Effector memory CD4-positive, alpha-beta T cell (primary cell): ENCODE data around the gene STAB1.

Experiments
- DNase-seq, 3 donors: peaks; one replicate each; pipeline ENCODE4 v3.0.0-alpha.2; 2020
- H3K27ac ChIP-seq: 2 replicates; pipeline ENCODE4 v1.7.0; 2013; ENCODE audit warnings: mild to moderate bottlenecking, low read length, moderate library complexity; ENCODE audit not compliant: insufficient read depth, poor library complexity, severe bottlenecking
- H3K27me3 ChIP-seq: replicated peaks from 2 replicates; pipeline ENCODE4 v1.7.0; 2013; ENCODE audit warnings: mild to moderate bottlenecking, low read length; ENCODE audit not compliant: insufficient read depth, control insufficient read depth, poor library complexity, severe bottlenecking
- H3K36me3 ChIP-seq: 2 replicates; pipeline ENCODE4 v1.7.0; 2013; ENCODE audit warnings: mild to moderate bottlenecking, low read length, moderate library complexity; ENCODE audit not compliant: control insufficient read depth, insufficient read depth
- H3K4me1 ChIP-seq: 2 replicates; pipeline ENCODE4 v1.7.0; 2013; ENCODE audit warnings: low read length, mild to moderate bottlenecking; ENCODE audit not compliant: control insufficient read depth, insufficient read depth, poor library complexity, severe bottlenecking
- H3K4me3 ChIP-seq: 2 replicates; pipeline ENCODE4 v1.7.0; 2013; ENCODE audit warnings: low read length, low read depth, mild to moderate bottlenecking; ENCODE audit not compliant: insufficient read depth, poor library complexity, severe bottlenecking
- H3K9me3 ChIP-seq: 2 replicates; pipeline ENCODE4 v1.7.0; 2013; ENCODE audit warnings: mild to moderate bottlenecking, low read length, moderate library complexity; ENCODE audit not compliant: control insufficient read depth

The STAB1 gene

DNA sequence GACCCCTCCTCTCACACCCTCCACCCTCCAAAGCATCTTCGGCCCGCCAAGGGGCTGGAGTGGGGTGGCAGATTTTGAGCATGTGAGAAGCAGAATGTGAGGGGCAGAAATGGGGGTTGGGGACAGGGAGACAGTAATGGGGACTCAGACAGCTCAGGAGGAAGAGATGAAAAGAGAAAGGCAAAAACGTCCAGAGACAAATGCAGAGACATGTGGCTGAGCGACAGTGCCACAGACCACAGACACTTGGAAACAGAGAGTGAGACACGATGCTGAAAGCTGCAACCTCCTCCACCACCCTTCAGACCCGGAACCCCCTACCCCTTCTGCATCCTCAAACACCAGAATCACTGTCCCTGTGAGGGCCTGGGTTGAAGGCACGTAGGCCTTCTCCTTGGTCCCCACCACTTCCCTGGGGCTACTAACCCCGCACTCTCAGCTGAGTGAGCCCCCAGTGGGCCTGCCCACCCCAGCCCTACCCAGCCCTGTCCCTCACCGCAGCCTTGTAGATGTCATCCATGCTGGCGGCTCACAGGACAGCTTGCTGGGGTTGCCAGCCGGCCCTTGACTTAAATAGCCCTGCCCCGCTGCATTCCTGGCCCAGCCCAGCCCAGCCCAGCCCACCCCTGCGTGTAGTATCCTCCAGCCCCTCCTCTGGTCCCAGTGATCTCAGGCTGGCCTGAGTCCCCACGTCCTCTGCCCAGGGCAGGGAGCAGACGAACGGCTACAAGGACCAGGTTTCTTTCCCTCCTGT lies 41.5 kb upstream of the STAB1 start, which contains the start of gene TNNC1:
TSS of gene TNNC1 (minus strand) at position 546 of the 754 bp plus-strand sequence. CDS start at position 520, 26 bp downstream.
- no peaks in the 10 kb centered on the region for H3K27me3 ChIP-seq
- H3K36me3 ChIP-seq = peaks cover 10% of the 10 kb centered on the region
- H3K4me3 ChIP-seq = peak within 1 kb of the TSS; percentile 47
- H3K9me3 ChIP-seq = no peaks in the 10 kb centered on the region
- H3K4me1 ChIP-seq = peaks cover 27% of the 10 kb centered on the region
- DNase-seq = no peak
- peak within 1 kb of the TSS; percentile 88 for H3K27ac ChIP-seq

DNA sequence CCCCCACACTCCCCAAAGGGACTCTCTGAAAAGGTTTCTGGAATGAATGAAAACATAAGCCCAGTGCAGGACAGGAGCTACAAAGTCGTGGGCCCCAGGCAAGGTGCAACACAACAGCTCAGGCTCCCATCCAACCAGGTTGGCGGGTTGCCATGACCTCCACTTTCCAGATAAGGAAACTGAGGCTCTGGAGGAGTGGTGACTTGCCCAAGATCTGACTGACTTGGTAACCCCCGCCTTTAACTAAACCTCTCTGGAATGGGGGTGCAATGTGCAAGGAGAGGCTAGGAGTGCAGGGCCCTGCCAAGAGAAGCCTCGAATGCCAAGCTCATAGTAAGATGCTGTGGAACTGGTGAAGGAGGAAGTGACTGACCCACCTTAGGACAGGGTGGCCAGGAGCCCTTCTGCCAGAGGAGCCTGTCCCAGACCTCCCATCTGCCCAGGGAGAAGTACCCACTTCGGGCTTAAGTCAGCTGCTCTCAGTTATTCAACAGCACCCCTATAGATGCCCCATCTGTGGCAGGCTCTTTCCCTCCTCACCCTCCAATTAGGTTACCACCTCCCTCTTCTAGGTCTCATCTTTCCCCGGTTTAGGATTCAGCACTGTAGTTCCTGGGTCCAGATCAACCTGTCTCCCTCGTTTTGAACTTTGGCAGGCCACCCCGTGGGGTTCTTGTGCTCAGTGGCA lies 40.7 kb upstream of the STAB1 start:
- peak overlapping the region; percentile 47 for H3K4me3 ChIP-seq
- DNase-seq = no peak
- peaks cover 17% of the 10 kb centered on the region for H3K36me3 ChIP-seq
- no peaks in the 10 kb centered on the region for H3K27me3 ChIP-seq
- H3K9me3 ChIP-seq = no peaks in the 10 kb centered on the region
- peak overlapping the region; percentile 88 for H3K27ac ChIP-seq
- peaks cover 27% of the 10 kb centered on the region for H3K4me1 ChIP-seq

- DNase-seq = no peak
- Histone ChIP-seq H3K4me1 (peaks cover 27% of the 10 kb centered on the region), H3K4me3 (peak overlapping the region; percentile 47), H3K36me3 (peaks cover 18% of the 10 kb centered on the region), H3K27me3 (no peaks in the 10 kb centered on the region), H3K27ac (peak overlapping the region; percentile 88), H3K9me3 (no peaks in the 10 kb centered on the region)
Observed at GRCh38 chr3:52454938-52455282, 40.2 kb upstream of the STAB1 start.

- no peaks in the 10 kb centered on the region for H3K9me3 ChIP-seq
- peak; percentile 91 to 95 (median 93) for DNase-seq
- H3K36me3 ChIP-seq = peaks cover 19% of the 10 kb centered on the region
- H3K27ac ChIP-seq = peak within 1 kb of the TSS; percentile 91
- no peaks in the 10 kb centered on the region for H3K27me3 ChIP-seq
- H3K4me1 ChIP-seq = peaks cover 27% of the 10 kb centered on the region
- peak within 1 kb of the TSS; percentile 97 for H3K4me3 ChIP-seq
Observed at GRCh38 chr3:52455283-52456168, 39.6 kb upstream of the STAB1 start, which contains the start of gene NISCH. Gene NISCH, plus strand, starts transcription at chr3:52455604. Its CDS starts 38 bp downstream, at chr3:52455642.

DNA sequence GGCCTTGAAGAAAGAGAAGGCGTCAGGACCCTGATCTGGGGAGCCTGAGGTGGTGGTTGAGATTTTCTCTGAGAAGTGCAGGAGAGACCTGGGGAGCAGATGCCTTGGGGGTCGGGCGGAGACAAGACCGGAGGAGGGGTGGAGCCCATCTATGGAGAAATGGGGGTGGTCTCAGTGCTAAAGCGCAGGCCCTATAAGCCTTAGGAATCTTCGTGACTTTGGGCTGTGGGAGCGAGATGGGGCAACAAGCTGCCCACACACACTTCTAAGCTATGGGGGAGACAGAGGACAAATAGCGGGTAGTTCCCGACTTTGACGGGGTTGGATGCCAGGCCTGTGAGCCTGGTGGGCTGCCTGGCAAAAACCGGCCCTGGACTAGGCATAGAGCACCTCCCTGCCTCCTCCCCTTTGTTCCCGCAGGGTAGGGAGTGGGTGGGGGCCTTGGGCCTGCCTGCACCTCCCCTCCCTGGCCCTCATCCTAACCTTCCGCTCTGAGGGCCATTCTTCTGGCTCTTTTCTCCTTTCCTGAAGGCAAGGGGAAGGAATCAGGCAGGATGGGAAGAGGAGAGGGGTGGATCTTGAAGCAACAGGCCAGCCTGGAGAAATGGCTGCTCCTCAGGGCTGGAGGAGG lies 38.9 kb upstream of the STAB1 start:
- H3K4me3 ChIP-seq = peak overlapping the region; percentile 97
- peaks cover 27% of the 10 kb centered on the region for H3K36me3 ChIP-seq
- no peak for DNase-seq
- H3K4me1 ChIP-seq = peaks cover 27% of the 10 kb centered on the region
- H3K9me3 ChIP-seq = no peaks in the 10 kb centered on the region
- peak overlapping the region; percentile 91 for H3K27ac ChIP-seq
- H3K27me3 ChIP-seq = no peaks in the 10 kb centered on the region

DNA sequence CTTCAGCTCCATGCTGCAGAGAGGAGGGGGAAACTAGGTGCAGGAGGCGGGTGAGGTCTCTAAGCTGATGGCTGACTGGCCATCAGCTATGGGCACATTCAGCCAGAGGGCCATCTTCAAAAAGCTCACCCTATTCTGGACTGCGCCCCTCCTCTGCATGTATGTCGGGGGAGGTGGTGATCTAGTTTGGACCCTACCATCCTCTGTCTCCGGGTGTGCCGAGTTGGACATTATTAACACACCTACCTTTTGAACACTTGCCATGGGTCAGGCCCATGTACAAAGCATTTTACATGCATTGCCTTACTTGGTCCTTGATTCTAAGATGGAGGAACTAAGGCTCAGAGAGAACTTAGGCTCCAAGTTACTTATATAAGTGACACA lies 38.3 kb upstream of the STAB1 start:
- Histone ChIP-seq H3K36me3 (peaks cover 28% of the 10 kb centered on the region), H3K4me3 (no peak overlapping the region), H3K4me1 (peaks cover 27% of the 10 kb centered on the region), H3K27me3 (no peaks in the 10 kb centered on the region), H3K27ac (peak overlapping the region; percentile 91), H3K9me3 (no peaks in the 10 kb centered on the region)
- DNase-seq = no peak

- no peak for DNase-seq
- Histone ChIP-seq H3K4me3 (no peak overlapping the region), H3K4me1 (peaks cover 27% of the 10 kb centered on the region), H3K27me3 (no peaks in the 10 kb centered on the region), H3K9me3 (no peaks in the 10 kb centered on the region), H3K36me3 (peaks cover 28% of the 10 kb centered on the region), H3K27ac (no peak overlapping the region)
Observed at GRCh38 chr3:52458031-52458760, 36.9 kb upstream of the STAB1 start.

DNA sequence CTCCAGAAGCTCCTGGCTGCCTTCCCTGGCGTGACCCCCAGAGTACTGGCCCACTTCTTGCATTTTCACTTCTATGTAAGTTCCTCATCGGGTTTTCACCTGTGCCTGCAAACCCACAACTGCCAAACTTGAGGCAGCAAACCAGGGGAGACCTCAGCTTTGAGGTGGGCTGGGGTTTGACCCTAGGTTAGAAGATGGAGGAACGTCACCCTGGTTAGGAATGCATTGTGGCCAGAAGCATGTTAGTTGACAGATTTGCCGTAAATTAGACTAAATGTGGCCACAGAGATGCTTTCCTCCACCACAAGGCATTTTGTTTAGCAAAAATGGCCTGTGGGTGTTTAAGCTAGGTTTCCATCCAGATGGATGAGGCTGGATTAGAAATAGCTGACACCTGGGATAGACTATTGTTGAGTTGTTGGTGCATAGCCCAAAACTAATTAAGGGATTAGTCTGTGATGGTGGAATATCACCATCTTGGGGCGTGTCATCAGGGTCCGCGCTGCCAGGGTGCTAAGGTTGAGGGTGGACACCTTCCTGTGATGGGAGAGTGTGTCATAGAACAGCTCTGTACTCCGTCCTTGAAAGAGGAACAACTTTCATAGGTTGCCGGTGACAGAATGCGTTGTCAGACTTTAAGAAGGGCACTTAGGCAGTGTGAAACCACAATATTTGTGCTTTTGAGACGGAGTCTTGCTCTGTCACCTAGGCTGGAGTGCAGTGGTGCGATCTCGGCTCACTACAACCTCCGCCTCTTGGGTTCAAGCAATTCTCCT lies 36.2 kb upstream of the STAB1 start:
- peaks cover 23% of the 10 kb centered on the region for H3K4me1 ChIP-seq
- no peaks in the 10 kb centered on the region for H3K9me3 ChIP-seq
- H3K27me3 ChIP-seq = no peaks in the 10 kb centered on the region
- no peak overlapping the region for H3K4me3 ChIP-seq
- H3K27ac ChIP-seq = no peak overlapping the region
- no peak for DNase-seq
- H3K36me3 ChIP-seq = peaks cover 28% of the 10 kb centered on the region
